Colonic mucosa (tissue), 4 donors: Measurements from ENCODE around the gene GABRD. TPM values are rescaled to one million over a fixed set of nuclear protein-coding genes. Genes with fewer than 3 reads are reported as not detected.

Source experiments
- DNase-seq: peaks from one replicate; pipeline ENCODE4 v3.0.0-alpha.2; 2020
- H3K27ac ChIP-seq: fragments of 200-600 bp; one replicate; pipeline ENCODE4 v1.8.0; 2021
- H3K27me3 ChIP-seq: fragments of 200-600 bp; one replicate; pipeline ENCODE4 v1.8.0; 2021
- H3K36me3 ChIP-seq: fragments of 200-600 bp; one replicate; pipeline ENCODE4 v1.8.0; 2021
- H3K4me1 ChIP-seq: fragments of 200-600 bp; one replicate; pipeline ENCODE4 v1.8.0; 2021; ENCODE audit warnings: mild to moderate bottlenecking
- H3K4me3 ChIP-seq: fragments of 200-600 bp; one replicate; pipeline ENCODE4 v1.8.0; 2021
- H3K9ac ChIP-seq, 2 donors: one replicate each; pipeline ENCODE4 v1.7.0; 2013; ENCODE audit warnings: control low read depth in 2 of 2, low read depth in 2 of 2, low read length in 2 of 2
- H3K9me3 ChIP-seq: fragments of 200-600 bp; one replicate; pipeline ENCODE4 v1.8.0; 2021
- CTCF ChIP-seq: fragments of 200-600 bp; IDR thresholded peaks from one replicate; pipeline ENCODE4 v1.8.0; 2022; ENCODE audit warnings: antibody characterized with exemption, mild to moderate bottlenecking
- intact Hi-C: fragments of 100-400 bp; cut with DNase I; formaldehyde crosslinking; loops from one replicate; pipeline ENCODE4 v1.14.1; 2022
- total RNA-seq, 2 donors: library from RNA; stranded (reverse); fragmentation: NEBNext Ultra II Directional in 1 of 2; extraction: Animal tissue kit (Norgen Biotek cat#: 25700) in 1 of 2; gene quantifications; one replicate each; pipeline ENCODE4 v1.2.1, GENCODE V29; 2021
- donor health status: healthy.
- donor health status: DM: no; HTN: no; CAD: no.
- donor health status: DM: no; HTN: no; CAD: no.

Gene GABRD
- total RNA-seq, 2 donors from 2014 or later: 0.15 to 0.21 TPM

GRCh38 chr1:1972976-1973715 is 46.0 kb upstream of the GABRD start:
- H3K4me3 ChIP-seq: no peak overlapping the region
- no peaks in the 10 kb centered on the region for H3K9me3 ChIP-seq
- TF ChIP-seq CTCF: no peak
- H3K27ac ChIP-seq: no peak overlapping the region
- no peaks in the 10 kb centered on the region for H3K4me1 ChIP-seq
- H3K9ac ChIP-seq: no peak overlapping the region
- no peaks in the 10 kb centered on the region for H3K36me3 ChIP-seq
- no peak for DNase-seq
- no peaks in the 10 kb centered on the region for H3K27me3 ChIP-seq
- intact Hi-C loops: no loop called here

GRCh38 chr1:1973716-1974642 is 45.2 kb upstream of the GABRD start:
- H3K4me1 ChIP-seq: no peaks in the 10 kb centered on the region
- intact Hi-C loops: no loop called here
- no peak overlapping the region for H3K27ac ChIP-seq
- H3K9me3 ChIP-seq: no peaks in the 10 kb centered on the region
- DNase-seq: no peak
- H3K9ac ChIP-seq: no peak overlapping the region
- no peaks in the 10 kb centered on the region for H3K36me3 ChIP-seq
- TF ChIP-seq CTCF: no peak
- no peak overlapping the region for H3K4me3 ChIP-seq
- H3K27me3 ChIP-seq: no peaks in the 10 kb centered on the region

GRCh38 chr1:1974834-1975233 is 44.3 kb upstream of the GABRD start:
- no peak for DNase-seq
- intact Hi-C loops: no loop called here
- Histone ChIP-seq H3K27ac (no peak overlapping the region), H3K27me3 (no peaks in the 10 kb centered on the region), H3K4me1 (no peaks in the 10 kb centered on the region), H3K9ac (no peak overlapping the region), H3K9me3 (no peaks in the 10 kb centered on the region), H3K36me3 (no peaks in the 10 kb centered on the region), H3K4me3 (no peak overlapping the region)
- TF ChIP-seq CTCF: no peak

- Histone ChIP-seq H3K36me3 (no peaks in the 10 kb centered on the region), H3K4me3 (no peak overlapping the region), H3K9me3 (no peaks in the 10 kb centered on the region), H3K27ac (no peak overlapping the region), H3K9ac (no peak overlapping the region), H3K27me3 (no peaks in the 10 kb centered on the region), H3K4me1 (no peaks in the 10 kb centered on the region)
- intact Hi-C loops: no loop called here
- DNase-seq: no peak
- TF ChIP-seq CTCF: no peak
Measured at GRCh38 chr1:1975535-1975934, 43.6 kb upstream of the GABRD start.

- Histone ChIP-seq H3K27ac (no peak overlapping the region), H3K4me1 (no peaks in the 10 kb centered on the region), H3K36me3 (no peaks in the 10 kb centered on the region), H3K27me3 (no peaks in the 10 kb centered on the region), H3K9me3 (no peaks in the 10 kb centered on the region), H3K4me3 (no peak overlapping the region), H3K9ac (no peak overlapping the region)
- intact Hi-C loops: no loop called here
- no peak for TF ChIP-seq CTCF
- no peak for DNase-seq
Measured at GRCh38 chr1:1976031-1976430, 43.1 kb upstream of the GABRD start.
